GM12878 (cell line): ENCODE data around the gene ASCC3. TPM values are rescaled to one million over a fixed set of nuclear protein-coding genes. Genes with fewer than 3 reads are reported as not detected.

Source experiments
- ATAC-seq: fragments of 200-7000 bp; cut with Tn5 transposase; 3 replicates; pipeline ENCODE4 v1.9.1; 2020; ENCODE audit warnings: mild to moderate bottlenecking, moderate library complexity
- BruUV-seq: library from RNA; stranded (reverse); fragments of 400-500 nt; replicated peaks from 2 replicates; lab custom pipeline; 2021; lab: Mats Ljungman, UMichigan
- CTCF ChIA-PET: fragments of 300-600 bp; sonication (Branson Sonifier 250); formaldehyde crosslinking; extraction: SDS; loops from one replicate; lab custom pipeline; 2021; ENCODE audit warnings: inconsistent platforms; lab: Yijun Ruan, JAX
- POLR2A ChIA-PET: fragments of 350-600 bp; formaldehyde crosslinking; extraction: SDS; loops from one replicate; lab custom pipeline; 2021; ENCODE audit warnings: inconsistent platforms; lab: Charles Lee
- RAD21 ChIA-PET: fragments of 300-600 bp; sonication (Branson Sonifier 250); formaldehyde crosslinking; loops from one replicate; lab custom pipeline; 2023; ENCODE audit warnings: antibody characterized with exemption; ENCODE audit not compliant: unreplicated experiment; lab: Charles Lee
- SMC1A ChIA-PET: fragments of 300-600 bp; sonication (Branson Sonifier 250); formaldehyde crosslinking; loops from one replicate; lab custom pipeline; 2023; ENCODE audit not compliant: unreplicated experiment, uncharacterized antibody; lab: Charles Lee
- DNase-seq: peaks from one replicate; pipeline ENCODE4 v3.0.0-alpha.2; 2011; ENCODE audit warnings: low read depth, low spot score
- FAIRE-seq: peaks from 3 replicates; lab custom pipeline; 2011; peaks lifted over from hg19 to GRCh38; lab: Jason Lieb, UNC
- H2AFZ ChIP-seq: 2 replicates; pipeline ENCODE4 v1.6.0; 2011; ENCODE audit warnings: low read depth, low read length, control low read depth; ENCODE audit not compliant: control insufficient read depth
- H3K27ac ChIP-seq: 2 replicates; pipeline ENCODE4 v1.5.1; 2011; ENCODE audit warnings: control low read depth; ENCODE audit not compliant: control insufficient read depth, insufficient read depth
- H3K27me3 ChIP-seq, 2 experiments: replicated peaks in 1 of 2; 2 replicates each; pipeline versions ENCODE4 v1.6.0 to v1.6.1; 2011; ENCODE audit warnings: low read length in 1 of 2; ENCODE audit not compliant: control insufficient read depth in 2 of 2, insufficient read depth in 2 of 2
- H3K36me3 ChIP-seq, 2 experiments: 2 replicates each; pipeline ENCODE4 v1.5.1; 2011; ENCODE audit warnings: low read length in 1 of 2; ENCODE audit not compliant: control insufficient read depth in 2 of 2, insufficient read depth in 2 of 2
- H3K4me1 ChIP-seq: 2 replicates; pipeline ENCODE4 v1.6.1; 2011; ENCODE audit warnings: mild to moderate bottlenecking, low read length, moderate library complexity, mixed read lengths; ENCODE audit not compliant: control insufficient read depth, insufficient read depth
- H3K4me2 ChIP-seq: 2 replicates; pipeline ENCODE4 v1.6.0; 2011; ENCODE audit warnings: control low read depth; ENCODE audit not compliant: control insufficient read depth, insufficient read depth
- H3K4me3 ChIP-seq: fragments of 200-600 bp; sonication (generic); 2 replicates; pipeline ENCODE4 v1.5.1; 2016
- H3K79me2 ChIP-seq: 2 replicates; pipeline ENCODE4 v1.6.0; 2011; ENCODE audit warnings: low read length; ENCODE audit not compliant: control insufficient read depth, insufficient read depth
- H3K9ac ChIP-seq: 2 replicates; pipeline ENCODE4 v1.8.0; 2011; ENCODE audit warnings: low read length, control low read depth, mixed read lengths; ENCODE audit not compliant: control insufficient read depth, insufficient read depth
- H3K9me3 ChIP-seq: replicated peaks from 3 replicates; pipeline ENCODE4 v1.5.1; 2011; ENCODE audit warnings: mild to moderate bottlenecking, low read length; ENCODE audit not compliant: control insufficient read depth, insufficient read depth
- H4K20me1 ChIP-seq: 2 replicates; pipeline ENCODE4 v1.6.0; 2011; ENCODE audit not compliant: control insufficient read depth, insufficient read depth
- BRCA1 ChIP-seq: IDR thresholded peaks from 2 replicates; pipeline ENCODE4 v1.6.1; 2011; ENCODE audit warnings: low read depth, low read length, improper control_type of control experiment
- GABPA ChIP-seq: IDR thresholded peaks from 2 replicates; pipeline ENCODE4 v1.6.1; 2014; ENCODE audit warnings: antibody characterized with exemption, low read depth, mild to moderate bottlenecking, inconsistent platforms
- IRF3 ChIP-seq: fragments of 450-650 bp; IDR thresholded peaks from 2 replicates; pipeline ENCODE4 v1.6.1; 2014; ENCODE audit warnings: mild to moderate bottlenecking
- MTA3 ChIP-seq: IDR thresholded peaks from 2 replicates; pipeline ENCODE4 v1.6.1; 2012; ENCODE audit warnings: low read length, inconsistent platforms, borderline replicate concordance
- NFYB ChIP-seq: IDR thresholded peaks from 2 replicates; pipeline ENCODE4 v1.6.1; 2011; ENCODE audit warnings: low read depth, mild to moderate bottlenecking, low read length, improper control_type of control experiment, moderate library complexity; ENCODE audit not compliant: insufficient read depth
- PBX3 ChIP-seq: IDR thresholded peaks from 2 replicates; pipeline ENCODE4 v1.6.1; 2011; ENCODE audit warnings: mild to moderate bottlenecking, low read depth, low read length, moderate library complexity; ENCODE audit not compliant: insufficient replicate concordance
- PKNOX1 ChIP-seq: fragments of 450-650 bp; IDR thresholded peaks from 2 replicates; pipeline ENCODE4 v1.6.1; 2016; ENCODE audit warnings: mild to moderate bottlenecking
- POLR2AphosphoS2 ChIP-seq: IDR thresholded peaks from 2 replicates; pipeline ENCODE4 v1.6.1; 2011; ENCODE audit warnings: low read depth, mild to moderate bottlenecking, low read length, improper control_type of control experiment, moderate library complexity
- SIX5 ChIP-seq: IDR thresholded peaks from 2 replicates; pipeline ENCODE4 v1.6.1; 2011; ENCODE audit warnings: mild to moderate bottlenecking, low read depth, low read length, moderate library complexity; ENCODE audit not compliant: severe bottlenecking
- SMC3 ChIP-seq: IDR thresholded peaks from 2 replicates; pipeline ENCODE4 v1.6.1; 2011; ENCODE audit warnings: low read length, improper control_type of control experiment, borderline replicate concordance
- SP1 ChIP-seq: IDR thresholded peaks from one replicate; pipeline ENCODE4 v1.6.1; 2011; ENCODE audit warnings: low read depth, low read length
- SUZ12 ChIP-seq: fragments of 200-600 bp; sonication (generic); IDR thresholded peaks from one replicate; pipeline ENCODE4 v1.6.1; 2018; ENCODE audit warnings: antibody characterized with exemption, mild to moderate bottlenecking; ENCODE audit not compliant: unreplicated experiment
- TCF12 ChIP-seq: IDR thresholded peaks from 2 replicates; pipeline ENCODE4 v1.6.1; 2011; ENCODE audit warnings: low read depth, mild to moderate bottlenecking, low read length
- USF2 ChIP-seq: IDR thresholded peaks from 2 replicates; pipeline ENCODE4 v1.6.1; 2011; ENCODE audit warnings: low read depth, low read length, improper control_type of control experiment, borderline replicate concordance
- ZNF592 ChIP-seq: fragments of 450-650 bp; IDR thresholded peaks from 2 replicates; pipeline ENCODE4 v1.6.1; 2017; ENCODE audit warnings: mild to moderate bottlenecking, moderate library complexity
- WGBS: methylation state at CpG from one replicate; pipeline ENCODE4 v1.1.6; 2016; ENCODE audit warnings: low lambda C conversion rate; ENCODE audit not compliant: insufficient replicate concordance, insufficient coverage; ENCODE audit errors: missing lambda C conversion rate; 5-methylcytosine and 5-hydroxymethylcytosine counted together
- in situ Hi-C: fragments of 300-500 bp; cut with MboI; formaldehyde crosslinking; loops from 9 replicates; pipeline ENCODE4 v1.14.3; 2018; ENCODE audit warnings: mixed read lengths
- intact Hi-C: fragments of 100-400 bp; cut with micrococcal nuclease; formaldehyde crosslinking; loops from one replicate; pipeline ENCODE4 v1.14.2; 2022; ENCODE audit not compliant: unreplicated experiment
- polyA plus RNA-seq, 11 experiments: library from polyadenylated mRNA; depleted of rRNA in 4 of 11; unstranded in 6 of 11; stranded (reverse) in 5 of 11; fragments of >200 nt; fragmentation: Nextera tagmentation in 4 of 11; fragmentation: Illumina TruSeq in 1 of 11; extraction: Ambion mirVana in 4 of 11; extraction: Trizol in 1 of 11; gene quantifications; 1 replicate in 1 of 11; 2 replicates in 10 of 11; pipeline versions ENCODE4 v1.2.1 to v1.2.3, GENCODE V29; 2011 to 2016; ENCODE audit warnings: inconsistent platforms in 2 of 11, missing spikeins in 2 of 11, low read depth in 1 of 11
- total RNA-seq, 4 experiments: library from RNA; depleted of rRNA in 3 of 4; stranded (reverse); fragments of >200 nt in 3 of 4; fragmentation: Illumina TruSeq in 1 of 4; extraction: Trizol in 1 of 4; gene quantifications; 2 replicates each; pipeline versions ENCODE4 v1.2.1 to v1.2.3, GENCODE V29; 2013 to 2021

ASCC3 gene
- total and polyA plus RNA-seq, 10 of the 15 experiments (the other 5 are each of a cell fraction or from before 2014, with no cell fraction given): 19.9 to 76.2 (median 55.9) TPM

GRCh38 chr6:100464903-100465700 lies 416.0 kb downstream of the ASCC3 start, which contains the start of gene SIM1:
SIM1 (minus strand) TSS chr6:100464921; CDS start chr6:100463468, 1,453 bp downstream.
- ChIA-PET POLR2A (no interaction called here), SMC1A (interaction anchor here (1.1 kb wide), 1 partner anchor 366 kb away, joined by 3 read pairs; no protein-coding TSS in a partner anchor), RAD21 (no interaction called here), CTCF (no interaction called here)
- H3K9ac ChIP-seq: no peak within 1 kb of the TSS
- ATAC-seq (no peak), DNase-seq (no peak), FAIRE-seq (no peak)
- no peaks in the 10 kb centered on the region for H4K20me1 ChIP-seq
- in situ Hi-C loops: no loop called here
- intact Hi-C loops: no loop called here
- no peak within 1 kb of the TSS for H3K27ac ChIP-seq
- H3K27me3 ChIP-seq: peaks cover 32 to 55% of the 10 kb centered on the region in 2 experiments
- H3K4me3 ChIP-seq: no peak within 1 kb of the TSS
- H3K79me2 ChIP-seq: no peaks in the 10 kb centered on the region
- H3K4me2 ChIP-seq: no peak within 1 kb of the TSS
- no peaks in the 10 kb centered on the region for H3K36me3 ChIP-seq
- 80% methylated on average over 66 of the region's 66 CpGs for WGBS
- H3K4me1 ChIP-seq: no peaks in the 10 kb centered on the region
- no TSS peak for BruUV-seq
- H3K9me3 ChIP-seq: peaks cover 4% of the 10 kb centered on the region; the same call in 1 of the 3 replicates
- no peak within 1 kb of the TSS for H2AFZ ChIP-seq
- TF ChIP-seq TCF12 (no peak), SMC3 (no peak), MTA3 (no peak), PBX3 (peak; percentile 81), POLR2AphosphoS2 (no peak), ZNF592 (no peak), PKNOX1 (peak; percentile 62), BRCA1 (no peak), GABPA (no peak), IRF3 (no peak), NFYB (peak; percentile 51; the same call in 1 of the 2 replicates), USF2 (no peak), SUZ12 (peak; percentile 85), SIX5 (no peak), SP1 (peak; percentile 38)
